LHCN-M2 (cell line): ENCODE measurements around the gene TEX52. TPM values are rescaled to one million over a fixed set of nuclear protein-coding genes. Genes with fewer than 3 reads are reported as not detected.

Source experiments
- DNase-seq: peaks from one replicate; pipeline ENCODE4 v3.0.0-alpha.2; 2012; ENCODE audit warnings: low read depth
- polyA plus RNA-seq: library from polyadenylated mRNA; unstranded; fragments of >200 nt; gene quantifications from one replicate; pipeline ENCODE4 v1.2.1, GENCODE V29; 2012; ENCODE audit warnings: missing spikeins
- total RNA-seq: library from RNA; depleted of rRNA; stranded (reverse); fragments of >200 nt; gene quantifications from 2 replicates; pipeline ENCODE4 v1.2.3, GENCODE V29; 2014; rRNA removed

Gene TEX52
- not detected in 2 replicates for total RNA-seq
- 0.09 TPM for polyA plus RNA-seq

DNA sequence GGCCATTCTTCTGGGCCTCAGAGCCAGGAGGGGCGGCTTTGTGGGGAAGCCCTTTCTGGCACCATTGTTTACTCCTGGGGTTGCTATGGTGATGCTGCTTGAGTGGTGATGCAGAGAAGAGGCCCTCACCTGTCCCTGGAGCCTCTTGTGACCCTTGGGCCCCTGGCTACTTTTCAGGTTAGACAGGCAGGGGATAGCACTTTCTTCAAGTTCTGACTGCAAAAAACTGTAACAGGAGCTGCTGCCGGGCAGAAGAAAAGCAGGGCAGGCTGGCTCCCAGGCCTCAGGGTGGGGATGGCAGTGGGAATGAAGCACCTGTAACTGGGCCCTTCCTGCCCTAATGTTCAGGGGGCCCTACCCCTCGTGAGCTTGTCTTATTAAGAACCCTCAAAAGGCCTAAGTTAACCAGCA, at the start of gene TEX52:
TSS of gene TEX52 (minus strand) at position 19 of the 411 bp plus-strand sequence. CDS start at position 6, 13 bp downstream.
- DNase-seq = no peak

DNA sequence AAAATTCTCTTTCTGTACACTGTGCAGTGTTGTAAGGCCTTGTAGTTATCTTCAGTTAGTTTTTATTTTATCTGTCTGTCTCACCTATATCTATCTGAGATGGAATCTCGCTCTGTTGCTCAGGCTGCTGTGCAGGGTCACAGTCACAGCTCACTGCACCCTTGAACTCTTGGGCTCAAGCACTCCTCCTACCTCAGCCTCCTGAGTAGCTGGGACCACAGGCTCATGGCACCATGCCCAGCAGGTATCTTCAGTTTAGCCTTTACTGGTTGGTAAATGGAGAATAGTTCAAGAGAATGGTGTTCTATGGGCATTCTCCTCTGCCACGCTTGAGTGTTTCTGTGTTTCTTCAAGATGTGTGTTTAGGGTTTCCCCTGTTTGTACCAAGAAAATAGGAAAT, 47.4 kb upstream of the TEX52 start:
- no peak for DNase-seq

DNA sequence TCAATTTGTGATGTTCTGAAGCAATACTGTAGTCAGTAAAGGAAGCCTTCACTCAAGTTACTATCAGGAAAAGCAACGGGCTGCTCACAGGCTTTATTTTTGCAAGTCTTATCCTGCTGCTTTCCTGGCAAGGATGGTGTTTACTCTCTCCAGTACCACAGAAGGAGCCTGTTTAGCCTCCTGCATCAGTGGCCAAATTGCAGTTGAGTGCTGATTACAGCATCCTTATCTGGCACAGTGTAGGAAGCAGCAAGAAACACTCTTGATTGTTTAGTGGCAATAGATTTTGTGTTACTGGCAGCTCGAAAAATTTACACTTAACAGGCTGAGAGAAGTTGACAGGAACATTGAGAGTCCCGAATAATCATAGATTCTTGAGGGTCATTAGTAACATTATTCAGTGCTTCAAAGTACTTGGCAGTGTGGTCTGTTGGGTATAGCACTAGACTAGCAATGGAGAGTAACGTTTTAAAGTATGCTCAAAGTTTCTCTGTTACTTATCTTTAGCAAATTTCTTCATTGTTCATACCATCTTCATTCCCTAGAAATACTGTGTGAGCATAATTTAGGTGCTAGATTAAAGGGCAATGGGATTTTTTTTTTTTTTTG, 45.5 kb upstream of the TEX52 start:
- no peak for DNase-seq

DNA sequence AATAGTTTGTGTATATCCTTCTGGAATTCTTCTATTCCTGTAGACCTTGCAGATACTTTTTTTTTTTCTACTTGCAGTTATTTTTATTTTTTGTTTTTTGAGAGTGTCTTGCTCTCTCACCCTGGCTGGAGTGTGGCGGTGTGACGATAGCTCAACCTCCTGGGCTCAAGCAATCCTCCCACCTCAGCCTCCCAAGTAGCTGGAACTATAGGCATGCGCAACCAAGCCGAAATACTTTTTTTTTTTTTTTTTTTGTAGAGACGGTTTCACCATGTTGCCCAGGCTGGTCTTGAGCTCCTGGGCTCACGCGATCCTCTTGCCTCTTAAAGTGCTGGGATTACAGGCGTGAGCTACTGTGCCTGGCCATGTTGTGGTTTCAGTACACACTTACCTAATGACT, 43.8 kb upstream of the TEX52 start:
- DNase-seq = no peak

DNA sequence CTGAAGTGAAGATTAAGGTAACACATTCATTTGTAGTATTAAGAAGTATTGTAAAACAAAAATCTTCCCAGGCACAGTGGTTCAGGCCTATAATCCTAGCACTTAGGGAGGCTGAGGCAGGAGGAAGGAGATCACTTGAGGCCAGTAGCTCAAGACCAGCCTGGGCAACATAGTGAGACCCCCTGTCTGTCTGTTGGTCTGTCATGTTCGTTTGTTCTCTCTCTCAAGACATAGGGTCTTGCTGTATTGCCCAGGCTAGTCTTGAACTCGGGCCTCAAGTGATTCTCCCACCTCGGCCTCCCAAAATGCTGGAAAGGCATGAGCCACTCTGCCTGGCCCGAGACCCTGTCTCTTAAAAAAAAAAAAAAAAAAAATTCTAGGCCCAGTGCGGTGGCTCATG, 40.6 kb upstream of the TEX52 start:
- no peak for DNase-seq

DNA sequence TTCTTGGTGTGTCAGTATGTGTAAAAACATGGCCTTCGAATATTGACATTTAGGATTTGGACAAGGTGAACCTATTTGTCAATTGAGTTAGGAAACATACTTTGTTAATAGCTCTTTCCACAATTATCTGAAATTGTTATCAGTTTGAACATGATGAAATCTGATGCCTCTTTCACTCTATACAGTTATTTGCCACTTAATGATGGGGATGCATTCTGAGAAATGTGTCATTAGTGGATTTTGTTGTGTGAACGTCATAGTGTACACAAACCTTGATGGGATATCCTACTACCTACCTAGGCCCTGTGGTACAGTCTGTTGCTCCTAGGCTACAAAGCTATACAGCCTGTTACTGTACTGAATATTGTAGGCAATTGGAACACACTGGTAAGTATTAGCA, 38.7 kb upstream of the TEX52 start:
- no peak for DNase-seq

DNA sequence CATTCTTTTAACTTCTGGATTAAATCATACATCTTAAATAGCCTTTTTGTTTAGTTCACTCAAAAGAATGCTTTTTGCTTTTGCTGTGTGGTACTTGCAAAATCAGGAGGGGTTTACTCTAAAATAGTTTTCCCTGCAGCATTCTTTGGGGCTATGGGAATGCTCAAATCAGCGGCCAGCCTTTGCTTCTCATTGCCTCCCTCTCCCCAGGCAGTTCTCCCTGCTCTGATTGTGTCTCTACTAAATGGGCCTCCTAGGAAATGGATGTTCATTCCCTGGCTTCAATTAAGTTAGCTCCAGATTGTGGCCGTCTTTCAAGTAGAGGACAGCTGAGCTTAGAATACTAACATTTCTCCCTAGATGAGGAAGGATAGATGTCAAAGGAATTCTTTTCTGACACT, 38.2 kb upstream of the TEX52 start:
- no peak for DNase-seq

DNA sequence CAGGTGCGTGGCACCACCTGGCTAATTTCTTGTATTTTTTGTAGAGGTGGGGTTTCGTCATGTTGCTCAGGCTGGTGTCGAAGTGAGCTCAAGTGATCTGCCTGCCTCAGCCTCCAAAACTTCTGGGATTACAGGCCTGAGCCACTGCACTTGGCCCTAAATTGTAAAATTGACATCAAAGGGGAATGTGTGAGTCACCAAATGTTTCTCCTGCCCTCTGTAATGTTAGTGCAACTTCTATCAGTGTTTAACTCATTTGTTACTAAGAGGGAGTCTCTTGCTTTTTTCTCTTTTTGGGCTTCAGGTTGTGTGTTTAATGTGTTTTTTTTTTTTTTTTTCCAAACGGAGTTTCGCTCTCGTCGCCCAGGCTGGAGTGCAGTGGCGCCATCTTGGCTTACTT, 36.2 kb upstream of the TEX52 start:
- DNase-seq = peak; percentile 76

DNA sequence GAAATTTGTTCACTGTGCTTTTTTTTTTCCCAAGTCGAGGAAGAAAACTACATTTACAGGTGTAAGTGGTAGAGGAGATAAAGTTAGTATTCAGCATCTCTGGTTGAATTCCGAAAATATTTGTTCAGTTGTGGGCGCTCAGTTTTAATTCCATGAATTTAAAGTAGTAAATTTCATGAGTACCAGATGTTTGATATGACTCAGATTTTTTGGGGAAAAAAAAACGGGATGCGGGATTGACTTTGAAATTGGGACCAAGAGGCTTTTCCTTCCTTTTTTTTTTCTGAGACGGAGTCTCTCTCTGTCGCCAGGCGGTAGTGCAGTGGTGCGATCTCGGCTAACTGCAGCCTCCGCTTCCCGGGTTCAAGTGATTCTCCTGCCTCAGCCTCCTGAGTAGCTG, 35.4 kb upstream of the TEX52 start:
- no peak for DNase-seq

DNA sequence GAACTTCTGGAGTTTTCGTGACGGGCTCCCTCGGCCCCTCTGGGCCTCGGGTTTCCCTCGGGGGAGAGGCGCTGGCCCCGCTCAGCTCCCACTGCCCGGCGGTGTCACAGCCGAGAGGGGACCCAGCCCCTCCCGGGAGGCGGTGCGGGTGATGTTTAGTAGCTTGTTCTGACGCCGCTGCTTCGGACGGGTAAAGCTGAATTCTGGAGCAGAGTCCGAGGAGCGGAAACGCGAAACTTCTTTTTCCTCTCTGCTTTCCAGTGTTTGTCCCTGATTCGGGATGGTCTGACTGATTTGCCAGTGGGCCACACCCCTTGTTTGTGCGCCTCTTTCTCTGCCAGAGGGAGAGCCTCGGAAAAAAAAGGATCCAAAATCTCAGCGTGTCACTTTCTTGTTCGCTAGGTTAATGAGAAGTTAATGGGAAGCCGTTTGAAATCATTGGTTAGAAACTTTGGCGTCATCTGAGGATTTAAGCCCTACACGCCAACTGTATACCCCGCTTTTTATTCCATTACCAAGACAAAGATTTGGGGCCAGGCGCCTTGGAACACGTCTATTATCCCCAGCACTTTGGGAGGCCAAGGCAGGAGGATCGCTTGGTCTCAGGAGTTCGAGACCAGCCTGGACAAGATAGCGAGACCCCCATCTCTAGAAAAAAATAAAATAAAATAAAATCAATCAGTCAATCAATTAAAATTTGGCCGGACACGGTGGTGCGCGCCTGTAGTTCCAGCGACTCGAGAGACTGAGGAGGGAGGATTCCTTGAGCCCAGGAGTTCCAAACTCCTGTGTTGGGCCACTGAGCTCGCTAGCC, 34.6 kb upstream of the TEX52 start:
- DNase-seq = peak; percentile 75

DNA sequence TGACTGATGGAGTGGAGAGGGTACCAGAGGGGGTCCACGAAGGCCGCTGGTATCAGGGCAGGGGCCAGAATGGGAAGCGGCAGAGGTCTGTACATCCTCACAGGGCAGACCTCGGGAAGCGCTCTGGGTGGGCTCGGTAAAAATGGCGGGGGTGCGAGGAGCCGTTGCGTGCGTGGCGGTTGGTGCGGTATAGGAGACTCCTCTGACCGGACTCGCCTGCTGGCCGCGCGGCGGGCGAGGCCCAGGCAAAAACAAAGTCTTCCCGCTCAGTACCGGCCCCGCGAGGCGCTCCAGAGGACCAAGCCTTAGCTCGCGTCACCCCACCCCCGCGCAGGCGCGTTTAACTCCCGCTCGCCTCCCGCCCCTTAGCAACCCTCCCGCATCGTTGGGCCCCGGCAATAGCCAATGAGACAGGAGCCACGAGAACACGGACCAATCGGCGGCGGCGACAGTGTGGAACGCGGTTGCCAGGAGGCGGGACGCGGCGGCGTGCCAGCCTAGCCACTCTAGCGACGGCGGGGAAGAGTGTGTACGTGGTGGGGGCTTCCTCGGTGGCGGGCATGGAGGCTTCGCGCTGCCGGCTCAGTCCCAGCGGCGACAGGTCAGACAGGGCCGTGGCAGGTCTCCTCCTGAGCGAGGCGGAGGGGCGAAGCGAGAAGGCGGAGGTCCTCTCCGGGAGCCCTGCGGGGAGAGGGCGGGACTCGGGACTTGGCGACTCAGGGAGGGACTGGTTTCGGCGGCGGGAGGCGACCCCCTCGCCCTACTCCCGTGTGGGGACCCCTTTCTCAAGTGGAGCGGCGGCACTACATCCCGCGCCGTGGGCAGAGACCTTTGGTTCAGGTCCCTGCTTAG, 33.8 kb upstream of the TEX52 start, which contains the start of gene TULP3:
TSS of gene TULP3 (plus strand) at position 504 of the 852 bp plus-strand sequence. CDS start at position 561, 57 bp downstream.
- peak; percentile 96 for DNase-seq

DNA sequence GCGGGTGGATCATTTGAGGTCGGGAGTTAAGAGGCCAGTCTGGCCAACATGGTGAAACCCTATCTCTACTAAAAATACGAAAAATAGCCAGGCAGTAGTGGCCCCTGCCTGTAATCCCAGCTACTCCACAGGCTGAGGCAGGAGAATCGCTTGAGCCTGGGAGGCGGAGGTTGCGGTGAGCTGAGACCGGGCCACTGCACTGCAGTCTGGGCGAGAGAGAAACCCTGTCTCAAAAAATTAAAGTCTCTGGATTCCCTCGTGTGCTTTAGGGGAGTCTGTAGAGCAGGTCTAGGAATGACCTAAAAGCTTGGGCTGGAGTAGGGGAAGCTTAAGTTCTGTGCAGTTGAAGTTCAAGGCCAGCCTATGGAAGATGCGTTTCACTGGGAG, 33.2 kb upstream of the TEX52 start:
- no peak for DNase-seq

DNA sequence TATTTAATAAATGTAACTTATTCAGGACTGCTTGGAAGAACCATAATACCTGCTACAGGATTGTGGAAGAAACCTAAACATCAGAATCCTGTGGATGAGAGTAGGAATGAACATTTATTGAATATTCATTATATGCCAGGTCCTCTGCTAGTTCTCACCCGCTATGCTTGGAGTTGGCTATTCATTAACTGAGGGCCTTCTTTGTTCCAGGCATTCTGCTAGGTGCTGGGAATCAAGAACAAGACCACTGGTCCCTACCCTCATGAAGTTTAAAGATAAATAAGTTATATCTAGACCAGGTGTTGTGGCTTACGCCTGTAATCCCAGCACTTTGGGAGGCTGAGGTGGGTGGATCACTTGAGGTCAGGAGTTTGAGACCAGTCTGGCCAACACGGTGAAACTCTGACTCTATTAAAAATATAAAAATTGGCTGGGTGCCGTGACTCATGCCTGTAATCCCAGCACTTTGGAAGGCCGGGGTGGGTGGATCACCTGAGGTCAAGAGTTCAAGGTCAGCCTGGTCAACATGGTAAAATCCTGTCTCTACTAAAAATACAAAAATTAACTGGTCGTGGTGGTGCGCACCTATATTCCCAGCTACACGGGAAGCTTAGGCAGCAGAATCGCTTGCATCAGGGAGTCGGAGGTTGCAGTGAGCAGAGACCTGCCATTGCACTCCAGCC, 30.1 kb upstream of the TEX52 start:
- DNase-seq = no peak

DNA sequence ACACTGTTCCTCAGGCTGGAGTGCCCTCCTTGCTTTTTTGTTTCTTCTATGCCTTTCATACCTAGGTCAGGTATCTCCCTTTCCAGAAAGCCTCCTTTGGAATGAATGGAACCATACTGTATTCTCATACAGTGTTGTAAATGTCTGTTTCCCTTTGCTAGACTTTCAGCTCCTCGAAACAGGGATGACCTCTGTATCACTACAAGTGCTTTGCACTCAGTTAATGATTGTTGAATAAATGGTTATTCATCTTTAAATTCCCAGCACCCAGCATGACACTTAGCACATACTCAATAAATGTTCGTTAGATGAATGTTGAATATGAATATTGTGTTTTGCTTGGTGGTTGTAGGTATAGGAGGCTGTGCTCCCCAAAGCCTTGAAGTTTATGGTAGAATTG, 28.0 kb upstream of the TEX52 start:
- DNase-seq = no peak

DNA sequence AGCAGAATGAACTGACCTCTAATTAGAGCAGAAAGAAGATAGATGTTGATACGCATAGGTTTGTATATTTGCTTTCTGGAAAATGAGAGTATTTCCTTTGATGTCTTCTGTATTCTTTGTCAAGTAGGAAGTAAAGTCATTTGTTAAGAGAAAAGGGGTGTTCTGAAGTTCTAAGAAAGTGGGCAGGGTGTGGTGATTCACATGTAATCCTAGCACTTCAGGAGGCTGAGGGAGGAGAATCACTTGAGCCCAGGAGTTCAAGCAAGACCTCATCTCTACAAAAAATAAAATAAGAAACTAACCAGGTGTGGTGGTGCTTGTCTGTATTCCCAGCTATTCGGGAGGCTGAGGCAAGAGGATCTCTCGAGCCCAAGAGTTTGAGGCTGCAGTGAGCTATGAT, 23.0 kb upstream of the TEX52 start:
- no peak for DNase-seq

DNA sequence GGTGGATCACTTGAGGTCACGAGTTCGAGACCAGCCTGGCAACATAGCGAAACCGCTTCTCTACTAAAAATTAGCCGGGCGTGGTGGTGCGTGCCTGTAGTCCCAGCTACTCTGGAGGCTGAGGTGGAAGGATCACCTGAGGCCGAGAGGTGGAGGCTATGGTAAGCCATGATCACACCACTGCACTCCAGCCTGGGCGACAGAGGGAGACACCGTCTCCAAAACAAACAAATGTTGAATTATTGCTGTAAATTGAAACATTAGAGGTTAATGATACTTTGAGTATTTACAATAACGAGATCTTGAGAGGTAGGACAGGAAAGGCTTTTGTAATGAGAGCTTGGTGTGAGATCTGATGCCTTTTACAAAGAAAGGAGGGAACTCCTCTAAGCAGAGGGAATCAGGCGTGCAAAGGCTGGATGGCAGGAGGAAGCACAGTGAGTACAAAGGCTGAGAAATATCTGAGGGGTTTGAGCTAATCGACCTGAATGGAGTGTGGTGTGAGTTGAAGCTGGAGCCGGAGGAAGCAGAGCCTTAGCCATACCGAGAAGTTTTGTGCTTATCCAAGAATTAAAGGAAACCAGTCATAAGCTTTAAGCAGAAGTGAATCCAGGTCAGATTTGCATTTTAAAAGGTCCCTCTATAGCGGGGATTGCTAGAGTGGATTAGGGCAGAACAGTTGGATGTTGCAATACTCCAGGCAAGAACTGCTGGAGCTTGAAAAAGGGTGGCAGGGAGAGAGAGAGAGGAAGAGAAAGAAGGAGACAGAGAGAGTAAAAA, 21.3 kb upstream of the TEX52 start:
- peak; percentile 23 for DNase-seq

DNA sequence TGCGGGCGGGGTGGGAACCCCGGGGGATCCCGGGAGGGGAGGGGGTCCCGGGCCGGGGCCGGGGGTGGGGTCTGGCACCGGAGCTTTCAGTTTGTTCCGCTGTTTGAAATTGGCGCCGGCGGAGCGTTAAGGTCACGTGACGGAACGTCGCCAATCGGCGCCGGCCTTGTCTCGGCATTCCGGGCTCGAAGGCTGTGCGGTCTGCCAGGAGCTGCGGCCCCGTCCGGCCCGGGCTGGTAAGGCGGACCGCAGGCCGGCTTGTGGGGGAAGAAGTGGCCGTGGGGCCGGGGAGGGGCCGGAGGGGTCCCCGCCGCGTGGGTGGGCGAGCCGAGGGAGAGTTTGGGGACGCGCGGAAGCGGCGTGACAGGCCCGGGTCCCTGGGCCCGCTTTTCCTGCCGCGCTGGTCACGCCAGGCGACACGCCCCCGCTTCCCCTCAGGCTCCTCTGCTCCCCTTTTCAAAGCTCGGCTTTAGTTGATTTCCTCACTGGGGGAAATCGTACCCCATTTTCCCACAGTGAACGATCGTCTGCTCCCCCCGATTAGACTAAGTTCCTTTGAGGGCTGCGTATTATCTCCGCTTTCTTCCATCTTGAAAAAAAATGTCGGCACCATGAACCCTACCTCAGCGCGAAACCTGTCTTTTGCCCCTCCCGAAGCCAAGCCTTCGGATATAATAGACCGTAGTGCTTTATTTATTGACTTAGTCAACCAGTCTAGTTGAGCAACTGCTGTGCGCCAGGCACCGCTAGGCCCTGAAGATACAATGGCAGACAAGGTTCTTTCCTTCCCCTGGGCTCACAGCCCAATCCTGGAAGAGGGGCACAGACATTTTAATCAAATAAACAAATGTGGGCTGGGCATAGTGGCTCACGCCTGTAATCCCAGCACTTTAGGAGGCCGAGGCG, 20.5 kb upstream of the TEX52 start, which contains the start of the genes FOXM1 and RHNO1:
TSS of gene FOXM1 (minus strand) at position 128 of the 906 bp plus-strand sequence. CDS start 2,696 bp downstream, outside the sequence.
TSS of gene RHNO1 (plus strand) at position 177 of the 906 bp plus-strand sequence. CDS start 8,144 bp downstream, outside the sequence.
- peak; percentile 88 for DNase-seq

DNA sequence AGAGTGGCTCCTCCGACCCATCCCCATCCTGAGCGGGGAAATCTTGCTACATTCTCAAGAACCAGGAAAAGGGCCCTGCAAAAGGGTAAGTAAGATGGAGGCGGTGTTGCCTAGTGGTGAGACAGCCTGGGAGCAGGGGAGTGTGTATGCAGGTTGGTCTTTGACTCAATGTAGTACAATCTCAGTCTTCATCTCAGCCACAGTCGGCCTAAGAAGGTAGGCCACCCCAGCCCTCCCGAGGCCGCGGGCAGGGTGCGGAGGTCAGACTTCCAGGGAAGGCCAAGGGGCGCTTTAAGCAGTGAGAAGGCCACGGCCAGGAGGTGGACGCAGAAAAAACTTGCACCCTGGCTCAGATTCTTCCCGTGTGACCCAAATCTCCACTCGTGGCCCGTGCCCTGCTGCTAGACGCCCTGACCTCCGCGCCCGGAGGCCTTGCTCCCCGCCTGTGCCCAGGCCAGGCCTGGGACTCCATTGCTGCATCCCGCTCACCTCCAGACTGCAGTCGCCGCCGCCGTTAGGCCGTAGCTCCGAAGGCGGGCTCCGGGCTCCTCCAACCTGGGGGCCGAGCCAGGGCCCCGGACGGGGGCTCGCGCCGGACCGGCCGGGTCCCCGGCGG, 19.7 kb upstream of the TEX52 start:
- peak; percentile 45 for DNase-seq
